ENCODE results near the gene RUFY3. TPM values are rescaled to one million over a fixed set of nuclear protein-coding genes. Genes with fewer than 3 reads are reported as not detected.

RUFY3 gene
- total and polyA plus RNA-seq, 4 donors = 137 to 279 (median 199) TPM

DNA sequence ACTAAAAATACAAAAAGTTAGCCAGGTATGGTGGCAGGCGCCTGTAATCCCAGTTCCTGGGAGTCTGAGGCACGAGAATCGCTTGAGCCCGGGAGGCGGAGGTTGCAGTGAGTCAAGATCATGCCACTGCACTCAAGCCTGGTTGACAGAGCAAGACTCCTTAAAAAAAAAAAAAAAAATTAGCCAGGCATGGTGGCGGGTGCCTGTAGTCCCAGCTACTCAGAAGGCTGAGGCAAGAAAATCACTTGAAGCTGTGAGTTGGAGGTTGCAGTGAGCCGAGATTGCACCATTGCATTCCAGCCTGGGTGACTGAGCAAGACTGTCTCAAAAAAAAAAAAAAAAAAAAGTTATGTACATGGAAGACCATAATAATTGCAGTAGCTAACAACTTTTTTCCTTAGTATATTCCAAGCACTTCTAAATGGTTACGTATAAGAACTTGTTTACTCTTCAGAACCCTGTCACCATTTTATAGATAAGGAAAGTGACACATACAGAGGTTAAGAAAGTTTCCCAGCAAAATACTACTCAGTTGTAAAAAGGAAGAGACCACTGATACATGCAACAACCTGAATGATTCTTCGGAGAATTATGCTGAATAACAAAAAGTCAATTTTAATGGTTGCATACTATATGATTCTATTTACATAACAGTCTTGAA lies 24.5 kb downstream of the RUFY3 start:
- no peak for DNase-seq (ENCODE audit: low read depth in 4 of 6, low spot score in 6 of 6)
- Histone ChIP-seq H3K9me3 (ENCODE audit: control insufficient read depth, insufficient read depth, low read length) (no peaks in the 10 kb centered on the region), H3K27ac (ENCODE audit: low read depth, low read length) (no peak overlapping the region), H3K4me1 (ENCODE audit: control insufficient read depth, insufficient read depth, low read length) (no peaks in the 10 kb centered on the region), H3K36me3 (ENCODE audit: control insufficient read depth, insufficient read depth, low read length) (peaks cover 6% of the 10 kb centered on the region), H3K27me3 (ENCODE audit: control insufficient read depth, insufficient read depth, low read length) (no peaks in the 10 kb centered on the region), H3K4me3 (ENCODE audit: low read depth, low read length) (no peak overlapping the region)
- WGBS (ENCODE audit: insufficient coverage) = 96% methylated on average over 7 of the region's 9 CpGs

DNA sequence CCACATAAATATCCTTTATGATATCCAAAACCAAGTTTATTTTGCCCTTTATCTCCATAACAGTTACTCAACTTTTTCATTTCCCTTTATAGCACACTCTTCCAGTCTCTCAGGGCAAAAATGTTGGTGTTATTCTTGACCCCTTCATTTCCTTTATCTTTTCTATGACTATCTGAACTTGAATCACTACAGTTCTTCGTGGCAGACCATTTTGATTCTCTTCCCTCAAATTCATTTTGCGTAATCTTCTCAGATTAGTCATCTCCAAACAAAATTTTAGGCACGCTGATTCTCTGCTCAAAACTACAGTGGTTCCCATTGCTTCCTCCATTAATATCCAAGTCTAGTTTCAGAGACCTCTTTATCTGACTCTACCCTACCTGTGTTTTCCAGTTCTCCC lies 26.1 kb downstream of the RUFY3 start:
- no peak overlapping the region for H3K27ac ChIP-seq (ENCODE audit: low read depth, low read length)
- no peaks in the 10 kb centered on the region for H3K9me3 ChIP-seq (ENCODE audit: control insufficient read depth, insufficient read depth, low read length)
- WGBS (ENCODE audit: insufficient coverage) = 94% methylated on average over 3 of the region's 3 CpGs
- no peaks in the 10 kb centered on the region for H3K27me3 ChIP-seq (ENCODE audit: control insufficient read depth, insufficient read depth, low read length)
- no peak for DNase-seq (ENCODE audit: low read depth in 4 of 6, low spot score in 6 of 6)
- no peaks in the 10 kb centered on the region for H3K4me1 ChIP-seq (ENCODE audit: control insufficient read depth, insufficient read depth, low read length)
- no peak overlapping the region for H3K4me3 ChIP-seq (ENCODE audit: low read depth, low read length)
- peaks cover 6% of the 10 kb centered on the region for H3K36me3 ChIP-seq (ENCODE audit: control insufficient read depth, insufficient read depth, low read length)

DNA sequence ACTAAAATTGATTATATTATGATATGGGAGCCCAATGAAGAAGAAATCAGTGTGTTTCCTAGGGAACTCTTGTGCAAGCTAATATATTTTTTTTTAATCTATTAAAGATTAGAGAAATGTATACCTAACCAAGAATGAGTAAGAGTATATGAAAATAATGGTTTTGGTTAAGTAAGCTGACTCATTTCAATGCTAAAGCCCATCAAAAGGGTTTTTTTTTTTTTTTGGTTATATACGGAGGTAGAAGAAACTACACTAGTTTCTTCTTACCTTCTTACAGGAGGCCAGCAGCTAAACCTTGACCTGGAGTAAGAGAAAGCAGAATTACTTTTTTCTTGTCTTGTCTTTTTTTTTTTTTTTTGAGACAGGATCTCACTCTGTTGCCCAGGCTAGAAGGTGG lies 27.5 kb downstream of the RUFY3 start:
- Histone ChIP-seq H3K4me3 (ENCODE audit: low read depth, low read length) (no peak overlapping the region), H3K27me3 (ENCODE audit: control insufficient read depth, insufficient read depth, low read length) (no peaks in the 10 kb centered on the region), H3K9me3 (ENCODE audit: control insufficient read depth, insufficient read depth, low read length) (no peaks in the 10 kb centered on the region), H3K27ac (ENCODE audit: low read depth, low read length) (no peak overlapping the region), H3K36me3 (ENCODE audit: control insufficient read depth, insufficient read depth, low read length) (peaks cover 6% of the 10 kb centered on the region), H3K4me1 (ENCODE audit: control insufficient read depth, insufficient read depth, low read length) (no peaks in the 10 kb centered on the region)
- WGBS (ENCODE audit: insufficient coverage) = no CpG with 5 or more reads among the region's 1 CpG
- DNase-seq (ENCODE audit: low read depth in 4 of 6, low spot score in 6 of 6) = no peak

DNA sequence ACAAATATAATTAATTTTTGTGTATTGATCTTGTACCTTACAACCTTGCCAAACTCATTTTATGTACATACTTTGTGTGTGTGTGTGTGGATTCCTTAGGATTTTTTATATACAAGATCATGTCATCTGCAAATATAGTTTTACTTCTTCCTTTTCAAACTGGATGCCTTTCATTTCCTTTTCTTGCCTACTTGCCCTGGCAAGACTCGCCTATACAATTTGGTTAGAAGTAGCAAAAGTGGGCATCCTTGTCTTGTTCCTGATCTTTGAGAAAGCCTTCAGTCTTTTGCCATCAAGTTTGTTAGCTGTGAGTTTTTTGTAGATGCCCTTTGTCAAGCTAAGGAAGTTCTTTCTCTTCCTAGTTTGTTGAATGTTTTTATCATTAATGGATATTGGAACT lies 30.5 kb downstream of the RUFY3 start:
- Histone ChIP-seq H3K27ac (ENCODE audit: low read depth, low read length) (no peak overlapping the region), H3K27me3 (ENCODE audit: control insufficient read depth, insufficient read depth, low read length) (no peaks in the 10 kb centered on the region), H3K4me3 (ENCODE audit: low read depth, low read length) (no peak overlapping the region), H3K4me1 (ENCODE audit: control insufficient read depth, insufficient read depth, low read length) (no peaks in the 10 kb centered on the region), H3K36me3 (ENCODE audit: control insufficient read depth, insufficient read depth, low read length) (peaks cover 2% of the 10 kb centered on the region), H3K9me3 (ENCODE audit: control insufficient read depth, insufficient read depth, low read length) (no peaks in the 10 kb centered on the region)
- DNase-seq (ENCODE audit: low read depth in 4 of 6, low spot score in 6 of 6) = no peak
- 80% methylated on average over 1 of the region's 1 CpG for WGBS (ENCODE audit: insufficient coverage)

DNA sequence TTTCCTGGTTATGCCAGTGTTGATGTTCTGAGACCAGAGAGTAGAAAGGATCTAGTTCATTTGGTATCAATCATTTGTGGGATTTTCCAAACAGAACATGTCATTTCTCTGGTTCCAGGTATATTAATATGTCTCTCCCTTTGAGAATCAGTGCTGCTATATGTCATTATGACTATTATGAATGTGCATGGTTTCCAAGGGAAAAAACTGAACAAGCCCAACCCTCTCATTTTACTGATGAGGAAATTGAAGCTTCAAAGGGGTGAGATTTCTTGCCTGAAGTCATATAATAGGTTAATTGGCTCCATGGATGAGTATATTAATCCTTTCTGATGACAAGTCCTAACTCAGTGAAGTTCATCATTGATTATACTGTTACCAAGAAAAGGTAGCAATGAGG lies 31.9 kb downstream of the RUFY3 start:
- Histone ChIP-seq H3K9me3 (ENCODE audit: control insufficient read depth, insufficient read depth, low read length) (no peaks in the 10 kb centered on the region), H3K27ac (ENCODE audit: low read depth, low read length) (no peak overlapping the region), H3K27me3 (ENCODE audit: control insufficient read depth, insufficient read depth, low read length) (no peaks in the 10 kb centered on the region), H3K4me3 (ENCODE audit: low read depth, low read length) (no peak overlapping the region), H3K4me1 (ENCODE audit: control insufficient read depth, insufficient read depth, low read length) (no peaks in the 10 kb centered on the region), H3K36me3 (ENCODE audit: control insufficient read depth, insufficient read depth, low read length) (peaks cover 2% of the 10 kb centered on the region)
- DNase-seq (ENCODE audit: low read depth in 4 of 6, low spot score in 6 of 6) = no peak

DNA sequence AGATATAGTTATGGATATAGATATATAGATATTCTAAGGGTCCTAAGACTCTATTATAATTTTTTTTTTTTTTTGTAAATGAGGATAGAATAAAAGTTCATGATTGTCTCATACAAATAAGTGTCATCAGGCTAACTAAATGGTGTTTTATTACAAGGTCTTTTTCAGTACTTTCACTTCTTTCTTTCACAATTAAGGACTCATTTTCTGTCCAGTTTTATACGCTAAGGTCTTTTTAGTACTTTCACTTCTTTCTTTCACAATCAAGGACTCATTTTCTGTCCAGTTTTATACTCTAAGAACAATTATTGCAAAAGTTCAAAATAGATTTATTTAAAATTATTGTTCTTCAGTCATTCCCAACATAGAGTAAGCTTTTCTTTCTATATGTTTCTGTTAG lies 32.7 kb downstream of the RUFY3 start:
- H3K9me3 ChIP-seq (ENCODE audit: control insufficient read depth, insufficient read depth, low read length) = no peaks in the 10 kb centered on the region
- no peak for DNase-seq (ENCODE audit: low read depth in 4 of 6, low spot score in 6 of 6)
- H3K36me3 ChIP-seq (ENCODE audit: control insufficient read depth, insufficient read depth, low read length) = peaks cover 2% of the 10 kb centered on the region
- no peaks in the 10 kb centered on the region for H3K27me3 ChIP-seq (ENCODE audit: control insufficient read depth, insufficient read depth, low read length)
- H3K4me3 ChIP-seq (ENCODE audit: low read depth, low read length) = no peak overlapping the region
- H3K4me1 ChIP-seq (ENCODE audit: control insufficient read depth, insufficient read depth, low read length) = no peaks in the 10 kb centered on the region
- no peak overlapping the region for H3K27ac ChIP-seq (ENCODE audit: low read depth, low read length)
- no CpG with 5 or more reads among the region's 1 CpG for WGBS (ENCODE audit: insufficient coverage)

DNA sequence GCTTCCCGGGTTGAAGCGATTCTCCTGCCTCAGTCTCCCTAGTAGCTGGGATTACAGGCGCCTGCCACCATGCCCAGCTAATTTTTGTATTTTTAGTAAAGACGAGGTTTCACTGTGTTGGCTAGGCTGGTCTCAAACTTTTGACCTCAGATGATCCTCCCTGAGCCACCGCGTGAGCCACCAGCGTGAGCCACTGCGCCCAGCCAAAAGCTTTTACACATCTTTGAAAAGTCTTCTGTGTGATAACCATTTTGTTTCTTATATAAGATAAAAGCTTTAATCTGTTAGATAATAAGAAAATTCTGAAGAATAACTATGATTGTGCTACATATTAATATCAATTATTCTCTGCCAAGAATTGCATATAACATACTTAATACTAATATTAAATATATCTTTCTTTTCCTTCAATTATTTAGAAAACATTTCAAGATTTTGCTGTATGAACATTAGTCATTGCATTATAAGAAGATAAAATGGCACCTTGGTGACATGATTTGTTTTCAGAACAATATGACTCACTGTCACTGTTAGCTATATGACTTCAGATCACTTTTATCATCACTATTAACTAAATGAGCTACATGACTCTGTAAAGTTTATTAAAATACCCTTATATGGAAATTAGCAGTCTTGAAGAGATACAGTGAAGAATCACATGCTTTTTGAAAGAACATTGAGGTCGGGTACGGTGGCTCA lies 33.4 kb downstream of the RUFY3 start:
- 89% methylated on average over 3 of the region's 10 CpGs for WGBS (ENCODE audit: insufficient coverage)
- Histone ChIP-seq H3K4me3 (ENCODE audit: low read depth, low read length) (no peak overlapping the region), H3K27ac (ENCODE audit: low read depth, low read length) (no peak overlapping the region), H3K27me3 (ENCODE audit: control insufficient read depth, insufficient read depth, low read length) (no peaks in the 10 kb centered on the region), H3K4me1 (ENCODE audit: control insufficient read depth, insufficient read depth, low read length) (no peaks in the 10 kb centered on the region), H3K36me3 (ENCODE audit: control insufficient read depth, insufficient read depth, low read length) (peaks cover 2% of the 10 kb centered on the region), H3K9me3 (ENCODE audit: control insufficient read depth, insufficient read depth, low read length) (no peaks in the 10 kb centered on the region)
- DNase-seq (ENCODE audit: low read depth in 4 of 6, low spot score in 6 of 6) = no peak

DNA sequence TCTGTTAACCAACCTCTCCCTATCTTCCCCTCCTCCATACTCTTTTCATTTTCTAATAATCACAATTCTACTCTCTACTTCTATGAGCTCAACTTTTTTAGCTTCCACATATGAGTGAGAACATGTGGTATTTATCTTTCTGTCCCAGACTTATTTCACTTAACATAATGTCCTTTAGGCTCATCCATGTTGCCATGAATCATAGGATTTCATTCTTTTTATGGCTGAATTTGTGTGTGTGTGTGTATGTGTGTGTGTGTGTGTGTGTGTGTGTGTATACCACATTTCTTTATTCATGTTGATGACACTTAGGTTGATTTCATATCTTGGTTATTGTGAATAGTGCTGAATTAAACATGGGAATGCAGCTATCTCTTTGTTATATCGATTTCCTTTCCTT lies 37.4 kb downstream of the RUFY3 start:
- Histone ChIP-seq H3K4me1 (ENCODE audit: control insufficient read depth, insufficient read depth, low read length) (no peaks in the 10 kb centered on the region), H3K36me3 (ENCODE audit: control insufficient read depth, insufficient read depth, low read length) (peaks cover 4% of the 10 kb centered on the region), H3K27me3 (ENCODE audit: control insufficient read depth, insufficient read depth, low read length) (no peaks in the 10 kb centered on the region), H3K9me3 (ENCODE audit: control insufficient read depth, insufficient read depth, low read length) (no peaks in the 10 kb centered on the region), H3K4me3 (ENCODE audit: low read depth, low read length) (no peak overlapping the region), H3K27ac (ENCODE audit: low read depth, low read length) (no peak overlapping the region)
- DNase-seq (ENCODE audit: low read depth in 4 of 6, low spot score in 6 of 6) = no peak
- WGBS (ENCODE audit: insufficient coverage) = no CpG with 5 or more reads among the region's 1 CpG

DNA sequence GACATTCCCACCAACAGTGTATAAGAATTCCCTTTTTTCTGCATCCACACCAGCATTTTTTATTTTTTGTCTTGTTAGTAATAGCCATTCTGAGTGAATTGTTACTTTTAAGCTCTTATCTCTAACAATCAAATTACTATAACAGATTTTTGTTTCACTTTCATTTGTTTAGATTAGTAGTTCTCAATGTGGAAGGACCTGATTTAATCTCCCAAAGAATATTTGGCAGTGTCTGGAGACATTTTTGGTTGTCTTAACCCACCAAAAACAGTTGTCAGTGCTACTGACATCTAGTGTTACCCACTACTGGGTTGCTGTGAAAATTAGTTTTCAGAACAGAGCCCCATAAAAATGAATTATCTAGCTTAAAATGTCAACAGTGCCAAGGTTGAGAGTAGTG lies 37.9 kb downstream of the RUFY3 start:
- Histone ChIP-seq H3K36me3 (ENCODE audit: control insufficient read depth, insufficient read depth, low read length) (peaks cover 6% of the 10 kb centered on the region), H3K27me3 (ENCODE audit: control insufficient read depth, insufficient read depth, low read length) (no peaks in the 10 kb centered on the region), H3K27ac (ENCODE audit: low read depth, low read length) (no peak overlapping the region), H3K4me3 (ENCODE audit: low read depth, low read length) (no peak overlapping the region), H3K4me1 (ENCODE audit: control insufficient read depth, insufficient read depth, low read length) (no peaks in the 10 kb centered on the region), H3K9me3 (ENCODE audit: control insufficient read depth, insufficient read depth, low read length) (no peaks in the 10 kb centered on the region)
- DNase-seq (ENCODE audit: low read depth in 4 of 6, low spot score in 6 of 6) = no peak

DNA sequence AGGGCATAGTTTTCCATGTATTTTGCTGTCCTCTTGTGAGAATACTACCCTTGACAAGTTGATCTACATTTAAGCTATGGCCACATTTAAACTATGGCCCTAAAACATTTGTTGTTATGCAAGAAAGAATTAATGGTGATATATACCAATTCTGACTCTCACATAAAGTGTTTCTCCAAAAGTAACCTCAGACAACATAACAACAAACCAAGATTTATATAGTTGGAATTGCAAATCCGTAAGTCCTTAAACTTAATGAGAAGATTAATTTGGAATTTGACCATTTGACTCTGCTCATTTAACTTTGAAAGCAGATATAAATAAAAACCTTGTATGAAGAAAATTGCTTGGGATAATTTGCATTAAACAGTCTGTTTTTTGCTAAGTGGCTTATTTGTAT lies 38.9 kb downstream of the RUFY3 start:
- WGBS (ENCODE audit: insufficient coverage) = no CpG with 5 or more reads among the region's 1 CpG
- no peaks in the 10 kb centered on the region for H3K9me3 ChIP-seq (ENCODE audit: control insufficient read depth, insufficient read depth, low read length)
- H3K36me3 ChIP-seq (ENCODE audit: control insufficient read depth, insufficient read depth, low read length) = peaks cover 8% of the 10 kb centered on the region

More for the DNA sequence above, 38.9 kb downstream of the RUFY3 start:
- no peak overlapping the region for H3K4me3 ChIP-seq (ENCODE audit: low read depth, low read length)
- H3K27me3 ChIP-seq (ENCODE audit: control insufficient read depth, insufficient read depth, low read length) = no peaks in the 10 kb centered on the region
- H3K27ac ChIP-seq (ENCODE audit: low read depth, low read length) = no peak overlapping the region
- H3K4me1 ChIP-seq (ENCODE audit: control insufficient read depth, insufficient read depth, low read length) = no peaks in the 10 kb centered on the region
- no peak for DNase-seq (ENCODE audit: low read depth in 4 of 6, low spot score in 6 of 6)
